Measurements from ENCODE around the gene AVL9. TPM values are rescaled to one million over a fixed set of nuclear protein-coding genes. Genes with fewer than 3 reads are reported as not detected.

The AVL9 gene
- total RNA-seq, 4 donors from 2014 or later, result 16.6 to 31.1 (median 22.0) TPM

- ATAC-seq, result no peak
- TF ChIP-seq POLR2A (IDR thresholded peaks at IDR 0.05) (no peak), POLR2AphosphoS5 (IDR thresholded peaks at IDR 0.05) (no peak), CTCF (IDR thresholded peaks at IDR 0.05) (no peak), EP300 (IDR thresholded peaks at IDR 0.05) (no peak)
- Histone ChIP-seq H3K9me3 (no peaks in the 10 kb centered on the region), H3K4me1 (peaks cover 0 to 19% (median 10%) of the 10 kb centered on the region in 3 donors), H3K27me3 (no peaks in the 10 kb centered on the region), H3K36me3 (peaks cover 0 to 5% of the 10 kb centered on the region in 2 donors), H3K4me3 (no peak overlapping the region), H3K27ac (no peak overlapping the region)
- WGBS, 2 donors (ENCODE audit: low coverage in 1 of 2), result 55 to 59% methylated on average over 8 of the region's 8 CpGs
Observed at GRCh38 chr7:32533276-32534029, 38.2 kb downstream of the AVL9 start.

DNA sequence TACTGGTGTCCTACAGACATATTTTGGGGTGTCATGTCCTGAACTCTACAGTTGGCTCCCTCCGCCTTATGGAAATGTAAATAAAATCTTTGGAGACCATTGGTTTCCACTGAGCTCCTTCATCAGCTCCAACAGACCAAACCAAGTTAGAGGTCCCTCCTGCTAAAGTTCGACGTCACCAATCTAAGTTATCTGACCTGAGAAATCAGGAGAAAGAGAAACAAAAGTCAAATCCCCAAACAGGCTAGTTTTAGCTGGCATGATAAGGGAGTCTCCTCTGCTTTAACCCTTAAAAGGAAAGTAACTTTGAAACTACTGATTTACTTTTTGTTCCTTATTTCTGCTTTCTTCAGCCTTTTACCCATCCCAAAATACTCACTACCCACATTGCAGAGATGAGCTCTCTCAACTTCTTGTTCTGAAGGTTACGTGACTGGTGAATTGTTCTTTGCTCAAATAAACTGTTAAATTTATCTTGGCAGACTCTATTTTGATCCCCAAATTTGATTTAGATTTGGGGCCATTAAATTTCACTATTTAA is 39.9 kb downstream of the AVL9 start:
- Histone ChIP-seq H3K4me1 (peaks cover 0 to 19% (median 10%) of the 10 kb centered on the region in 3 donors), H3K36me3 (peaks cover 0 to 5% of the 10 kb centered on the region in 2 donors), H3K9me3 (no peaks in the 10 kb centered on the region), H3K4me3 (no peak overlapping the region), H3K27ac (no peak overlapping the region), H3K27me3 (no peaks in the 10 kb centered on the region)
- TF ChIP-seq CTCF (IDR thresholded peaks at IDR 0.05), result no peak
- no peak for TF ChIP-seq POLR2A (IDR thresholded peaks at IDR 0.05)
- TF ChIP-seq POLR2AphosphoS5 (IDR thresholded peaks at IDR 0.05), result no peak
- TF ChIP-seq EP300 (IDR thresholded peaks at IDR 0.05), result no peak
- WGBS, 2 donors (ENCODE audit: low coverage in 1 of 2), result 79 to 90% methylated on average over 4 of the region's 4 CpGs
- ATAC-seq, result no peak

GRCh38 chr7:32536016-32536415 is 40.7 kb downstream of the AVL9 start:
- TF ChIP-seq CTCF (IDR thresholded peaks at IDR 0.05) (no peak), EP300 (IDR thresholded peaks at IDR 0.05) (no peak), POLR2AphosphoS5 (IDR thresholded peaks at IDR 0.05) (no peak), POLR2A (IDR thresholded peaks at IDR 0.05) (no peak)
- H3K4me3 ChIP-seq, result no peak overlapping the region
- 80 to 92% methylated on average over 1 to 2 of the region's 2 CpGs for WGBS, 2 donors (ENCODE audit: low coverage in 1 of 2)
- ATAC-seq, result no peak
- H3K27me3 ChIP-seq, result no peaks in the 10 kb centered on the region
- peaks cover 0 to 19% (median 10%) of the 10 kb centered on the region in 3 donors for H3K4me1 ChIP-seq
- H3K36me3 ChIP-seq, result peaks cover 0 to 5% of the 10 kb centered on the region in 2 donors
- H3K9me3 ChIP-seq, result no peaks in the 10 kb centered on the region
- H3K27ac ChIP-seq, result no peak overlapping the region

DNA sequence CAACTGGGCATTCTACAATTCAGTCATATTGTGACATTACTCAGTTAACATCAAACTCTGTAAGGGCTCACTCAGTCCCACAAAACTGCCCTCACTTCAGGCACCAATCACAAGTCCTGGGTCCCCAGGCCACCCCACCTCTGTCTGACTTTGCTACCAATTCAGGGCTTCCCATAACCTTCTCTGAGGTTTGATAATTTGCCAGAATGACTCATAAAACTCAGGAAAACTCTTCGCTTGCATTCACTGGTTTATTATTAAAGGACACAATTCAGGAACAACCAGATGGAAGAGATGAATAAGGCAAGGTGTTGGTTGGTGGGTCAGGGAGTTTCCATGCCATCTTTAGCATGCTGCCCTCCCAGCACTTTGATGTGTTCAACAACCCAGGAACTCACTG is 41.3 kb downstream of the AVL9 start:
- no peaks in the 10 kb centered on the region for H3K9me3 ChIP-seq
- no peaks in the 10 kb centered on the region for H3K27me3 ChIP-seq
- no peak for ATAC-seq
- H3K27ac ChIP-seq, result no peak overlapping the region
- WGBS, 2 donors (ENCODE audit: low coverage in 1 of 2), result 11 to 33% methylated on average over 1 of the region's 1 CpG
- no peak overlapping the region for H3K4me3 ChIP-seq
- H3K4me1 ChIP-seq, result peaks cover 0 to 19% (median 10%) of the 10 kb centered on the region in 3 donors
- TF ChIP-seq CTCF (IDR thresholded peaks at IDR 0.05), result no peak
- TF ChIP-seq POLR2A (IDR thresholded peaks at IDR 0.05), result no peak
- TF ChIP-seq EP300 (IDR thresholded peaks at IDR 0.05), result no peak
- TF ChIP-seq POLR2AphosphoS5 (IDR thresholded peaks at IDR 0.05), result no peak
- peaks cover 0 to 3% of the 10 kb centered on the region in 2 donors for H3K36me3 ChIP-seq

DNA sequence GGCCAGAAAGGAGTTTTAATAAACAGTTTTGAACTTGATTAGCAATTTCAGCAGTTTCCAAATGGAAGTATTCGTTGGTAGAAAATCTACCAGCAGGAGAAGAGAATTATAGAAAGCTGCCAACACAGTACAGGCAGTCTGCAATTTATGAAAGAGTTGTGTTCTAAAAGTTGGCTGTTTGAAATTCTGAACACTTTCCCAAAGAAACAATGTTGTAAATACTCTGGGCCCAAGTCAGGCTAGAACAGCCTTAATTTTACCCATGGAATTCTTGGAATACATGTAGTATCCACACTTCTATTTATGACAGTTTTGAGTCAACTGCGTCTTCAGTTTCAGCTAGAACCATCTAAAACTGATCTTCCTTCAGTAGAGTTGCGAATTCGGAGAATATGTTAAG is 42.5 kb downstream of the AVL9 start:
- ATAC-seq, result no peak

More for the DNA sequence above, 42.5 kb downstream of the AVL9 start:
- Histone ChIP-seq H3K4me3 (no peak overlapping the region), H3K9me3 (no peaks in the 10 kb centered on the region), H3K27ac (no peak overlapping the region), H3K27me3 (no peaks in the 10 kb centered on the region), H3K36me3 (peaks cover 0 to under 1% of the 10 kb centered on the region in 2 donors), H3K4me1 (peaks cover 0 to 11% (median 10%) of the 10 kb centered on the region in 3 donors)
- TF ChIP-seq POLR2AphosphoS5 (IDR thresholded peaks at IDR 0.05) (no peak), POLR2A (IDR thresholded peaks at IDR 0.05) (no peak), CTCF (IDR thresholded peaks at IDR 0.05) (no peak), EP300 (IDR thresholded peaks at IDR 0.05) (no peak)
- 74 to 82% methylated on average over 4 of the region's 4 CpGs for whole genome bisulfite sequencing, 2 donors (ENCODE audit: low coverage in 1 of 2)

Measured in gastroesophageal sphincter (tissue), 4 donors.